Body of pancreas (tissue), 4 donors: ENCODE data around the gene ADPRHL1.

Source experiments
- POLR2A ChIP-seq, 3 donors: fragments of 450-650 bp; IDR thresholded peaks; one replicate each; pipeline ENCODE4 v1.6.1; 2016; ENCODE audit warnings: antibody characterized with exemption in 3 of 3, mild to moderate bottlenecking in 2 of 3
- TF ChIP-seq, protein P1 (sequence below), 7 experiments: fragments of 450-650 bp in 4 of 7; fragments of 200-600 bp in 3 of 7; sonication (generic) in 3 of 7; IDR thresholded peaks; one replicate each; pipeline ENCODE4 v1.5.1; 2016 to 2019; ENCODE audit warnings: antibody characterized with exemption in 7 of 7

DNA sequence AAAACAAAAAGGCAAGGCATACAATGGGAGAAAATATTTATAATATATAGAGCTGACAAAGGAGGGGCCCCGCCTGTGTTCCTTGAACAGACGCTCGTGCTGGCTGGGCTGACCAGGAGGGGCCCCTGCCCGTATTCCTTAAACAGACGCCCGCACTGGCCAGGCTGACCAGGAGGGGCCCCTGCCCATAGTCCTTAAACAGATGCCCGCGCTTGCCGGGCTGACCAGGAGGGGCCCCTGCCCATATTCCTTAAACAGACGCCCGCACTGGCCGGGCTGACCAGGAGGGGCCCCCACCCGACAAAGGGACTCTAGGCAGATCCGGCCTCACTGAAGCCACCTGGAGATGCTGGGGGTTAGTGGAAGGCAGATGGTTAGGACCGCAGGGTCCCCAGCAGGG is 9.3 kb downstream of the ADPRHL1 start:
- TF ChIP-seq, protein P1, sequence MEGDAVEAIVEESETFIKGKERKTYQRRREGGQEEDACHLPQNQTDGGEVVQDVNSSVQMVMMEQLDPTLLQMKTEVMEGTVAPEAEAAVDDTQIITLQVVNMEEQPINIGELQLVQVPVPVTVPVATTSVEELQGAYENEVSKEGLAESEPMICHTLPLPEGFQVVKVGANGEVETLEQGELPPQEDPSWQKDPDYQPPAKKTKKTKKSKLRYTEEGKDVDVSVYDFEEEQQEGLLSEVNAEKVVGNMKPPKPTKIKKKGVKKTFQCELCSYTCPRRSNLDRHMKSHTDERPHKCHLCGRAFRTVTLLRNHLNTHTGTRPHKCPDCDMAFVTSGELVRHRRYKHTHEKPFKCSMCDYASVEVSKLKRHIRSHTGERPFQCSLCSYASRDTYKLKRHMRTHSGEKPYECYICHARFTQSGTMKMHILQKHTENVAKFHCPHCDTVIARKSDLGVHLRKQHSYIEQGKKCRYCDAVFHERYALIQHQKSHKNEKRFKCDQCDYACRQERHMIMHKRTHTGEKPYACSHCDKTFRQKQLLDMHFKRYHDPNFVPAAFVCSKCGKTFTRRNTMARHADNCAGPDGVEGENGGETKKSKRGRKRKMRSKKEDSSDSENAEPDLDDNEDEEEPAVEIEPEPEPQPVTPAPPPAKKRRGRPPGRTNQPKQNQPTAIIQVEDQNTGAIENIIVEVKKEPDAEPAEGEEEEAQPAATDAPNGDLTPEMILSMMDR (IDR thresholded peaks at IDR 0.05): no peak
- TF ChIP-seq POLR2A (IDR thresholded peaks at IDR 0.05): no peak
